Glutamatergic neuron (in vitro differentiated cells): Measurements from ENCODE around the gene SLC39A3. TPM values are rescaled to one million over a fixed set of nuclear protein-coding genes. Genes with fewer than 3 reads are reported as not detected.

Experiments used
- DNase-seq: peaks from one replicate; pipeline ENCODE4 v3.0.0; 2022
- H3K27ac Mint-ChIP-seq: one replicate; pipeline ENCODE4 v1.8.0; 2020; ENCODE audit warnings: mild to moderate bottlenecking, mixed read lengths, inconsistent platforms; ENCODE audit not compliant: unreplicated experiment
- H3K27me3 Mint-ChIP-seq: one replicate; pipeline ENCODE4 v1.8.0; 2020; ENCODE audit warnings: mild to moderate bottlenecking, moderate library complexity, mixed read lengths, inconsistent platforms; ENCODE audit not compliant: unreplicated experiment
- H3K36me3 Mint-ChIP-seq: one replicate; pipeline ENCODE4 v1.8.0; 2020; ENCODE audit warnings: mild to moderate bottlenecking, mixed read lengths, inconsistent platforms; ENCODE audit not compliant: unreplicated experiment
- H3K4me1 Mint-ChIP-seq: one replicate; pipeline ENCODE4 v1.8.0; 2020; ENCODE audit warnings: mild to moderate bottlenecking, low read depth, mixed read lengths, inconsistent platforms; ENCODE audit not compliant: unreplicated experiment
- H3K4me3 Mint-ChIP-seq: one replicate; pipeline ENCODE4 v1.8.0; 2020; ENCODE audit warnings: mild to moderate bottlenecking, mixed read lengths, inconsistent platforms; ENCODE audit not compliant: unreplicated experiment
- H3K9me3 Mint-ChIP-seq: one replicate; pipeline ENCODE4 v1.8.0; 2020; ENCODE audit warnings: mild to moderate bottlenecking, moderate library complexity, mixed read lengths, inconsistent platforms; ENCODE audit not compliant: unreplicated experiment
- CTCF ChIP-seq: fragments of 200-600 bp; sonication (generic); IDR thresholded peaks from one replicate; pipeline ENCODE4 v1.5.0; 2021; ENCODE audit not compliant: partially characterized antibody, unreplicated experiment
- total RNA-seq: library from RNA; stranded (reverse); fragmentation: NEBNext Ultra II Directional; extraction: Animal tissue kit (Norgen Biotek cat#: 25700); gene quantifications from one replicate; pipeline ENCODE4 v1.2.1, GENCODE V29; 2021; ENCODE audit not compliant: unreplicated experiment

SLC39A3 gene
- total RNA-seq, 1 donor from 2014 or later, result 40.8 TPM

GRCh38 chr19:2734589-2735288 lies 5.1 kb downstream of the SLC39A3 start:
- Mint-ChIP-seq H3K27ac (no peak overlapping the region), H3K4me3 (peak overlapping the region; percentile 20), H3K4me1 (peaks cover 7% of the 10 kb centered on the region), H3K36me3 (no peaks in the 10 kb centered on the region), H3K27me3 (peaks cover 6% of the 10 kb centered on the region), H3K9me3 (no peaks in the 10 kb centered on the region)
- DNase-seq, result no peak
- no peak for TF ChIP-seq CTCF

GRCh38 chr19:2733930-2734588 lies 5.8 kb downstream of the SLC39A3 start:
- H3K27me3 Mint-ChIP-seq, result peaks cover 6% of the 10 kb centered on the region

GRCh38 chr19:2732883-2733282 lies 6.9 kb downstream of the SLC39A3 start:
- no peak for TF ChIP-seq CTCF
- Mint-ChIP-seq H3K9me3 (peaks cover 4% of the 10 kb centered on the region), H3K36me3 (no peaks in the 10 kb centered on the region), H3K4me1 (peaks cover 7% of the 10 kb centered on the region), H3K4me3 (no peak overlapping the region), H3K27me3 (peaks cover 1% of the 10 kb centered on the region), H3K27ac (no peak overlapping the region)
- DNase-seq, result no peak

More at GRCh38 chr19:2733930-2734588, 5.8 kb downstream of the SLC39A3 start:
- TF ChIP-seq CTCF, result no peak
- DNase-seq, result no peak
- Mint-ChIP-seq H3K4me3 (peak overlapping the region; percentile 49), H3K36me3 (no peaks in the 10 kb centered on the region), H3K9me3 (no peaks in the 10 kb centered on the region), H3K27ac (no peak overlapping the region), H3K4me1 (peaks cover 7% of the 10 kb centered on the region)

GRCh38 chr19:2732157-2732725 lies 7.6 kb downstream of the SLC39A3 start:
- TF ChIP-seq CTCF, result no peak
- peaks cover 7% of the 10 kb centered on the region for H3K4me1 Mint-ChIP-seq
- H3K27me3 Mint-ChIP-seq, result peaks cover 1% of the 10 kb centered on the region
- no peak for DNase-seq
- no peak overlapping the region for H3K27ac Mint-ChIP-seq
- H3K9me3 Mint-ChIP-seq, result peaks cover 4% of the 10 kb centered on the region
- H3K36me3 Mint-ChIP-seq, result no peaks in the 10 kb centered on the region
- H3K4me3 Mint-ChIP-seq, result no peak overlapping the region
